Loucy (cell line): ENCODE measurements around the gene SARNP.

Experiments
- CTCF ChIP-seq: fragments of 200-600 bp; sonication (generic); conservative IDR thresholded peaks from 2 replicates; pipeline ENCODE4 v1.5.1; 2014; ENCODE audit warnings: mild to moderate bottlenecking, antibody characterized with exemption, low read length
- EZH2phosphoT487 ChIP-seq: fragments of 200-600 bp; IDR thresholded peaks from 2 replicates; pipeline ENCODE4 v1.6.1; 2018; ENCODE audit warnings: antibody characterized with exemption, mild to moderate bottlenecking, moderate library complexity, borderline replicate concordance

- TF ChIP-seq CTCF (no peak), EZH2phosphoT487 (no peak)
These were observed 27.6 kb downstream of the SARNP start for GRCh38 chr12:55789893-55790292.
